ENCODE measurements around the gene CMIP. TPM values are rescaled to one million over a fixed set of nuclear protein-coding genes. Genes with fewer than 3 reads are reported as not detected.

CMIP gene
- total and polyA plus RNA-seq, 10 of the 15 experiments (the other 5 are each of a cell fraction or from before 2014, with no cell fraction given), result 1.2 to 43.2 (median 4.4) TPM

DNA sequence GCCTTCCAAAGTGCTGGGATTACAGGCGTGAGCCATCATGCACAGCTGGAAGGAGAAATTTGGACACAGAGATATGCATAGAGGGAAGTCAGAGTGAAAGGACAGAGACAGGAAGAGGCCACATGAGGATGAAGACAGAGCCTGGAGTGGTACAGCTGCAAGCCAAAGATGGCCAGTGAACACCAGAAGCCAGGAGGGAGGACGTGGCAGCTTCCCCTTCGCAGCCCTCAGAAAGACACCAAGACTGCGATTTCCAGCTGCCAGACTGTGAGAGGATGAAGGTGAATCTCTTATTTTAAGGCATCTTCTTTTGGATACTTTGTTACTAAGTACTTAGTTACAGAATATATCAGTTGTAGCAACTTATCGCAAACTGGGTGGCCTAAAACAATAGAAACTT is 274.0 kb downstream of the CMIP start:
- Histone ChIP-seq H2AFZ (ENCODE audit: control insufficient read depth, low read depth, low read length) (peak overlapping the region; percentile 14; the same call in 1 of the 2 replicates), H3K27me3 (replicated peaks in 1 of 2; ENCODE audit: control insufficient read depth in 2 of 2, insufficient read depth in 2 of 2, low read length in 1 of 2) (no peaks in the 10 kb centered on the region), H3K27ac (ENCODE audit: control insufficient read depth, insufficient read depth) (no peak overlapping the region), H3K36me3 (ENCODE audit: control insufficient read depth in 2 of 2, insufficient read depth in 2 of 2, low read length in 1 of 2) (no peaks in the 10 kb centered on the region), H3K4me1 (ENCODE audit: control insufficient read depth, insufficient read depth, low read length) (peaks cover 34% of the 10 kb centered on the region), H3K4me3 (no peak overlapping the region), H3K9ac (ENCODE audit: control insufficient read depth, insufficient read depth, low read length) (no peak overlapping the region), H4K20me1 (ENCODE audit: control insufficient read depth, insufficient read depth) (no peaks in the 10 kb centered on the region), H3K4me2 (ENCODE audit: control insufficient read depth, insufficient read depth) (no peak overlapping the region), H3K79me2 (ENCODE audit: control insufficient read depth, insufficient read depth, low read length) (no peaks in the 10 kb centered on the region), H3K9me3 (replicated peaks; ENCODE audit: control insufficient read depth, insufficient read depth, low read length) (peaks cover 9% of the 10 kb centered on the region; the same call in 2 of the 3 replicates)
- DNase-seq (ENCODE audit: low read depth, low spot score), result no peak
- BruUV-seq (replicated peaks), result no TSS peak
- ChIA-PET RAD21 (ENCODE audit: unreplicated experiment) (interaction anchor here (1.0 to 2.4 kb wide), 7 partner anchors 11 to 316 kb away, joined by 4 to 13 read pairs (median 5); no protein-coding TSS in a partner anchor), CTCF (interaction anchor here (1.2 to 3.5 kb wide), 8 partner anchors 11 to 514 kb away, joined by 3 to 13 read pairs (median 5); no protein-coding TSS in a partner anchor), SMC1A (ENCODE audit: uncharacterized antibody, unreplicated experiment) (interaction anchor here (1.0 to 2.9 kb wide), 8 partner anchors 11 to 514 kb away, joined by 3 to 11 read pairs (median 6); no protein-coding TSS in a partner anchor), POLR2A (no interaction called here)
- intact Hi-C loops (cut with micrococcal nuclease; ENCODE audit: unreplicated experiment) (loop anchor here (1.0 to 5.0 kb wide), 2 partner anchors 93 to 221 kb away; no protein-coding TSS in a partner anchor), in situ Hi-C loops (cut with MboI) (no loop called here)
- no peak for TF ChIP-seq EZH2 (IDR thresholded peaks at IDR 0.05; ENCODE audit: borderline replicate concordance, control insufficient read depth, low read depth, low read length)
- TF ChIP-seq, protein P1, sequence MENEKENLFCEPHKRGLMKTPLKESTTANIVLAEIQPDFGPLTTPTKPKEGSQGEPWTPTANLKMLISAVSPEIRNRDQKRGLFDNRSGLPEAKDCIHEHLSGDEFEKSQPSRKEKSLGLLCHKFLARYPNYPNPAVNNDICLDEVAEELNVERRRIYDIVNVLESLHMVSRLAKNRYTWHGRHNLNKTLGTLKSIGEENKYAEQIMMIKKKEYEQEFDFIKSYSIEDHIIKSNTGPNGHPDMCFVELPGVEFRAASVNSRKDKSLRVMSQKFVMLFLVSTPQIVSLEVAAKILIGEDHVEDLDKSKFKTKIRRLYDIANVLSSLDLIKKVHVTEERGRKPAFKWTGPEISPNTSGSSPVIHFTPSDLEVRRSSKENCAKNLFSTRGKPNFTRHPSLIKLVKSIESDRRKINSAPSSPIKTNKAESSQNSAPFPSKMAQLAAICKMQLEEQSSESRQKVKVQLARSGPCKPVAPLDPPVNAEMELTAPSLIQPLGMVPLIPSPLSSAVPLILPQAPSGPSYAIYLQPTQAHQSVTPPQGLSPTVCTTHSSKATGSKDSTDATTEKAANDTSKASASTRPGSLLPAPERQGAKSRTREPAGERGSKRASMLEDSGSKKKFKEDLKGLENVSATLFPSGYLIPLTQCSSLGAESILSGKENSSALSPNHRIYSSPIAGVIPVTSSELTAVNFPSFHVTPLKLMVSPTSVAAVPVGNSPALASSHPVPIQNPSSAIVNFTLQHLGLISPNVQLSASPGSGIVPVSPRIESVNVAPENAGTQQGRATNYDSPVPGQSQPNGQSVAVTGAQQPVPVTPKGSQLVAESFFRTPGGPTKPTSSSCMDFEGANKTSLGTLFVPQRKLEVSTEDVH (IDR thresholded peaks at IDR 0.05; ENCODE audit: low read depth, partially characterized antibody), result no peak
- TF ChIP-seq ZNF207 (IDR thresholded peaks at IDR 0.05; ENCODE audit: borderline replicate concordance), result no peak
- no peak for TF ChIP-seq MYB (IDR thresholded peaks at IDR 0.05; ENCODE audit: borderline replicate concordance, low read depth, low read length)
- TF ChIP-seq ZNF384 (IDR thresholded peaks at IDR 0.05; ENCODE audit: borderline replicate concordance, low read depth, low read length), result no peak
- TF ChIP-seq, protein P2, sequence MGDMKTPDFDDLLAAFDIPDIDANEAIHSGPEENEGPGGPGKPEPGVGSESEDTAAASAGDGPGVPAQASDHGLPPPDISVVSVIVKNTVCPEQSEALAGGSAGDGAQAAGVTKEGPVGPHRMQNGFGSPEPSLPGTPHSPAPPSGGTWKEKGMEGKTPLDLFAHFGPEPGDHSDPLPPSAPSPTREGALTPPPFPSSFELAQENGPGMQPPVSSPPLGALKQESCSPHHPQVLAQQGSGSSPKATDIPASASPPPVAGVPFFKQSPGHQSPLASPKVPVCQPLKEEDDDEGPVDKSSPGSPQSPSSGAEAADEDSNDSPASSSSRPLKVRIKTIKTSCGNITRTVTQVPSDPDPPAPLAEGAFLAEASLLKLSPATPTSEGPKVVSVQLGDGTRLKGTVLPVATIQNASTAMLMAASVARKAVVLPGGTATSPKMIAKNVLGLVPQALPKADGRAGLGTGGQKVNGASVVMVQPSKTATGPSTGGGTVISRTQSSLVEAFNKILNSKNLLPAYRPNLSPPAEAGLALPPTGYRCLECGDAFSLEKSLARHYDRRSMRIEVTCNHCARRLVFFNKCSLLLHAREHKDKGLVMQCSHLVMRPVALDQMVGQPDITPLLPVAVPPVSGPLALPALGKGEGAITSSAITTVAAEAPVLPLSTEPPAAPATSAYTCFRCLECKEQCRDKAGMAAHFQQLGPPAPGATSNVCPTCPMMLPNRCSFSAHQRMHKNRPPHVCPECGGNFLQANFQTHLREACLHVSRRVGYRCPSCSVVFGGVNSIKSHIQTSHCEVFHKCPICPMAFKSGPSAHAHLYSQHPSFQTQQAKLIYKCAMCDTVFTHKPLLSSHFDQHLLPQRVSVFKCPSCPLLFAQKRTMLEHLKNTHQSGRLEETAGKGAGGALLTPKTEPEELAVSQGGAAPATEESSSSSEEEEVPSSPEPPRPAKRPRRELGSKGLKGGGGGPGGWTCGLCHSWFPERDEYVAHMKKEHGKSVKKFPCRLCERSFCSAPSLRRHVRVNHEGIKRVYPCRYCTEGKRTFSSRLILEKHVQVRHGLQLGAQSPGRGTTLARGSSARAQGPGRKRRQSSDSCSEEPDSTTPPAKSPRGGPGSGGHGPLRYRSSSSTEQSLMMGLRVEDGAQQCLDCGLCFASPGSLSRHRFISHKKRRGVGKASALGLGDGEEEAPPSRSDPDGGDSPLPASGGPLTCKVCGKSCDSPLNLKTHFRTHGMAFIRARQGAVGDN (IDR thresholded peaks at IDR 0.05), result no peak
- no peak for TF ChIP-seq FOS (IDR thresholded peaks at IDR 0.05; ENCODE audit: borderline replicate concordance, extremely low read depth, insufficient read length)
- TF ChIP-seq ZZZ3 (IDR thresholded peaks at IDR 0.05; ENCODE audit: control insufficient read depth, insufficient read length, low read depth), result no peak
- no peak for TF ChIP-seq RCOR1 (conservative IDR thresholded peaks at IDR 0.05; ENCODE audit: low read depth, low read length)
- WGBS (ENCODE audit: insufficient coverage, insufficient replicate concordance, low lambda C conversion rate, missing lambda C conversion rate), result 57% methylated on average over 5 of the region's 5 CpGs
- FAIRE-seq, result no peak
- ATAC-seq, result no peak

All from GM12878 (cell line).